Ishikawa (cell line): ENCODE measurements around the gene CCSER1.

Experiments used
- CEBPB ChIP-seq: IDR thresholded peaks from 2 replicates; pipeline ENCODE4 v1.6.1; 2012
- CREB1 ChIP-seq: IDR thresholded peaks from 2 replicates; pipeline ENCODE4 v1.6.1; 2012; ENCODE audit warnings: low read depth
- EGR1 ChIP-seq: IDR thresholded peaks from 2 replicates; pipeline ENCODE4 v1.6.1; 2012
- EP300 ChIP-seq: IDR thresholded peaks from 2 replicates; pipeline ENCODE4 v1.6.1; 2012; ENCODE audit warnings: borderline replicate concordance
- FOXM1 ChIP-seq: IDR thresholded peaks from 2 replicates; pipeline ENCODE4 v1.6.1; 2012; ENCODE audit warnings: low read depth, borderline replicate concordance
- NFIC ChIP-seq: IDR thresholded peaks from 2 replicates; pipeline ENCODE4 v1.6.1; 2012
- RAD21 ChIP-seq: IDR thresholded peaks from 2 replicates; pipeline ENCODE4 v1.6.1; 2012; ENCODE audit warnings: low read depth
- TAF1 ChIP-seq: IDR thresholded peaks from 2 replicates; pipeline ENCODE4 v1.6.1; 2012; ENCODE audit warnings: low read depth, mild to moderate bottlenecking
- TCF12 ChIP-seq: IDR thresholded peaks from 2 replicates; pipeline ENCODE4 v1.6.1; 2012; ENCODE audit warnings: low read depth
- TEAD4 ChIP-seq: IDR thresholded peaks from 2 replicates; pipeline ENCODE4 v1.6.1; 2012
- YY1 ChIP-seq: IDR thresholded peaks from 2 replicates; pipeline ENCODE4 v1.6.1; 2012; ENCODE audit warnings: low read depth
- ZBTB7A ChIP-seq: IDR thresholded peaks from 2 replicates; pipeline ENCODE4 v1.6.1; 2012; ENCODE audit warnings: low read depth
- TF ChIP-seq, protein P1 (sequence below): IDR thresholded peaks from 2 replicates; pipeline ENCODE4 v1.6.1; 2012
- TF ChIP-seq, protein P2 (sequence below): IDR thresholded peaks from 2 replicates; pipeline ENCODE4 v1.6.1; 2012
- TF ChIP-seq, protein P3 (sequence below): IDR thresholded peaks from 2 replicates; pipeline ENCODE4 v1.6.1; 2012; ENCODE audit warnings: low read depth, mild to moderate bottlenecking

The CCSER1 gene

DNA sequence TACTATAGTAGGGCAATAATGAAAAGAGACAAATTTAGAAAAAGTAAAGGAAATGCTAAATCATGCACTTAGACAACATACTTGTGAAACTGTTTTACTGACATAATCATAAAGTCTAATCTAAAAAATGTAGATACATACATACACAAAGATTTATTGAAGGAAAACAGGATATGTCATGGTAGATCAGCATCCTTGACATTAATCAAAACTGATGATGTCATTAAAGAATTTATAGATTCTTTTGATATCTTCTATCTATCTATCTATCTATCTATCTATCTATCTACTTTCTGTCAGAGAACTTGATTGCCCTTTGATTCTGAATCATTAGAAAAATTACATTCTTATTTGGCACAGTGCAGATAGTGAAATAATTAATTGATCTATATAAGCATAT, 311.3 kb downstream of the CCSER1 start:
- TF ChIP-seq EP300 (no peak), EGR1 (no peak), TAF1 (no peak)

DNA sequence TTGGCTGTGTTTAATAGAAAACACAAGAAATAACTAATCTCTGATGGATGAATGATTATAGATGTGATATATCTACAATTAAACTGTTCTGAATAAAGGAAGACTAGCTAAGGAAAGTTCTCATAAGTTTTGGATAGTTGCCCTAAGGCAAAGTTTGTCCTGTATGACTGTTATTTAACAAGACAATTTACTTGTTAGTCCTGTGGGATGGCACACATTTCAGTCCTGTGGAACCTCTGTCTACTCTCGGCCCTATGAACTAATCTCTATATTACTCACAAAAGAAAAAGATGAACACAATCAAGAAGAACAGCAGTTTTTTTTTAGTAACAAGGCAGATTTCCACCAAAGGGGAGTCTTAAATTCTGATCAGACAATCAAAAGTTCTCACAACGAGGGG, 314.6 kb downstream of the CCSER1 start:
- TF ChIP-seq EGR1: no peak
- TF ChIP-seq RAD21: no peak
- no peak for TF ChIP-seq CEBPB
- TF ChIP-seq, protein P1, sequence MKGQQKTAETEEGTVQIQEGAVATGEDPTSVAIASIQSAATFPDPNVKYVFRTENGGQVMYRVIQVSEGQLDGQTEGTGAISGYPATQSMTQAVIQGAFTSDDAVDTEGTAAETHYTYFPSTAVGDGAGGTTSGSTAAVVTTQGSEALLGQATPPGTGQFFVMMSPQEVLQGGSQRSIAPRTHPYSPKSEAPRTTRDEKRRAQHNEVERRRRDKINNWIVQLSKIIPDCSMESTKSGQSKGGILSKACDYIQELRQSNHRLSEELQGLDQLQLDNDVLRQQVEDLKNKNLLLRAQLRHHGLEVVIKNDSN: no peak
- TF ChIP-seq NFIC: no peak
- TF ChIP-seq, protein P2, sequence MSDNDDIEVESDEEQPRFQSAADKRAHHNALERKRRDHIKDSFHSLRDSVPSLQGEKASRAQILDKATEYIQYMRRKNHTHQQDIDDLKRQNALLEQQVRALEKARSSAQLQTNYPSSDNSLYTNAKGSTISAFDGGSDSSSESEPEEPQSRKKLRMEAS: no peak
- TF ChIP-seq TEAD4: no peak
- TF ChIP-seq, protein P3, sequence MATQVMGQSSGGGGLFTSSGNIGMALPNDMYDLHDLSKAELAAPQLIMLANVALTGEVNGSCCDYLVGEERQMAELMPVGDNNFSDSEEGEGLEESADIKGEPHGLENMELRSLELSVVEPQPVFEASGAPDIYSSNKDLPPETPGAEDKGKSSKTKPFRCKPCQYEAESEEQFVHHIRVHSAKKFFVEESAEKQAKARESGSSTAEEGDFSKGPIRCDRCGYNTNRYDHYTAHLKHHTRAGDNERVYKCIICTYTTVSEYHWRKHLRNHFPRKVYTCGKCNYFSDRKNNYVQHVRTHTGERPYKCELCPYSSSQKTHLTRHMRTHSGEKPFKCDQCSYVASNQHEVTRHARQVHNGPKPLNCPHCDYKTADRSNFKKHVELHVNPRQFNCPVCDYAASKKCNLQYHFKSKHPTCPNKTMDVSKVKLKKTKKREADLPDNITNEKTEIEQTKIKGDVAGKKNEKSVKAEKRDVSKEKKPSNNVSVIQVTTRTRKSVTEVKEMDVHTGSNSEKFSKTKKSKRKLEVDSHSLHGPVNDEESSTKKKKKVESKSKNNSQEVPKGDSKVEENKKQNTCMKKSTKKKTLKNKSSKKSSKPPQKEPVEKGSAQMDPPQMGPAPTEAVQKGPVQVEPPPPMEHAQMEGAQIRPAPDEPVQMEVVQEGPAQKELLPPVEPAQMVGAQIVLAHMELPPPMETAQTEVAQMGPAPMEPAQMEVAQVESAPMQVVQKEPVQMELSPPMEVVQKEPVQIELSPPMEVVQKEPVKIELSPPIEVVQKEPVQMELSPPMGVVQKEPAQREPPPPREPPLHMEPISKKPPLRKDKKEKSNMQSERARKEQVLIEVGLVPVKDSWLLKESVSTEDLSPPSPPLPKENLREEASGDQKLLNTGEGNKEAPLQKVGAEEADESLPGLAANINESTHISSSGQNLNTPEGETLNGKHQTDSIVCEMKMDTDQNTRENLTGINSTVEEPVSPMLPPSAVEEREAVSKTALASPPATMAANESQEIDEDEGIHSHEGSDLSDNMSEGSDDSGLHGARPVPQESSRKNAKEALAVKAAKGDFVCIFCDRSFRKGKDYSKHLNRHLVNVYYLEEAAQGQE: no peak
- no peak for TF ChIP-seq TAF1
- no peak for TF ChIP-seq TCF12
- TF ChIP-seq CREB1: no peak
- TF ChIP-seq YY1: no peak
- TF ChIP-seq EP300: no peak
- no peak for TF ChIP-seq ZBTB7A

DNA sequence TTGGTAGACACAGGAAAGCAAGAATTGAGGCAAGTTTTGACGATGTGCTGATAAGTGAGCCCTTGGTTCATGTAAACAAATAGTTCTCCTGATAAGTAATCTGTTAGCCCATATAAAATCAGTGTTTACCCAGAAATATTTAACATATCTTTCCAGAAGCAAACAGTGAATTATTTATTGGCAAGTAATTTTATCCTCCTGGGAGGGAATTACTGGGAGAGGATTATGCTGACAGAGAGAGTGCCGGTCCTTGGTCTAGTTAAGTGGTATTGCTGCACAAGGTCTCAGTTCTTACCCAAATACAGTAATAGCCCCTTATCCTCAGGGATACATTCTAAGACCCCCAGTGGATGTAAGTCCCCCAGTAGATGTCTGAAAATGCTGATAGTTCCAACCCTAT, 315.4 kb downstream of the CCSER1 start:
- TF ChIP-seq TAF1: no peak

DNA sequence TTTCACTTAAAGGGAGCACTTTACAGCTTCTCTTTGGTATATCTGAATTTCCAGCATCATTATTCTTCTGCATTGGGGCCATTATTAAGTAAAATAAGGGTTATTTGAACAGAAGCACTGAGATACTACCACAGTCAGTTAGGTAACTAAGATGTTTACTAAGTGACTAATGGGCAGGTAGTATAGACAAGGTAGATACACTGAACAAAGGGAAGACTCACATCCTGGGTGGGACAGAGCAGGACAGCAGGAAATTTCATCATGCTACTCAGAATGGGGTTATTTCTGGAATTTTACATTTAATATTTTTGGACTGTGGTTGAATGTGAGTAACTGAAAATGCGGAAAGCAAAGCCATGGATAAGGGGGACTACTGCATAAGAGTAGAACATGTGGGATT, 316.0 kb downstream of the CCSER1 start:
- TF ChIP-seq, protein P3: no peak
- TF ChIP-seq TAF1: no peak
- no peak for TF ChIP-seq EGR1
- TF ChIP-seq CREB1: no peak
- no peak for TF ChIP-seq TEAD4
- TF ChIP-seq YY1: no peak
- TF ChIP-seq, protein P2: no peak
- TF ChIP-seq TCF12: no peak
- TF ChIP-seq FOXM1: no peak

DNA sequence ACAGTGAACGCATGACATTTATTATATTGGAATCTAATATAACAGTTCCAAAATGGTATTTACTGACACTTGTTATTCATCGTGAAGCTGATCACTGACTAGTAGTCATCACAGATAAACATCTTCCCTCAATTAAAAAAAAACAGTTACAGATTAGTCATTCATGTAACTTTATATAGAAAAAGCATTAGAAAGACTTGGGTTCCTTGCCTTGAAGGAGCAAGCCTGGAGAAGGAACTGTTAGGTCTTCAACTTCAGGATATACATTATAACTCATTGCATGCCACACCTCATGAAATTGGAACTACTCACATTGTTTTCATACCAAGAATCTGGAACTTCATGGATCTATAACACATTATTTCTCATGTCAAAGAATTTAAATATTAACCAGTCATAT, 317.7 kb downstream of the CCSER1 start:
- no peak for TF ChIP-seq RAD21
- TF ChIP-seq, protein P1: no peak
- no peak for TF ChIP-seq CREB1
- no peak for TF ChIP-seq EGR1
- no peak for TF ChIP-seq TCF12
- TF ChIP-seq CEBPB: no peak
- no peak for TF ChIP-seq YY1
- TF ChIP-seq TEAD4: no peak
- no peak for TF ChIP-seq EP300
- TF ChIP-seq FOXM1: no peak

DNA sequence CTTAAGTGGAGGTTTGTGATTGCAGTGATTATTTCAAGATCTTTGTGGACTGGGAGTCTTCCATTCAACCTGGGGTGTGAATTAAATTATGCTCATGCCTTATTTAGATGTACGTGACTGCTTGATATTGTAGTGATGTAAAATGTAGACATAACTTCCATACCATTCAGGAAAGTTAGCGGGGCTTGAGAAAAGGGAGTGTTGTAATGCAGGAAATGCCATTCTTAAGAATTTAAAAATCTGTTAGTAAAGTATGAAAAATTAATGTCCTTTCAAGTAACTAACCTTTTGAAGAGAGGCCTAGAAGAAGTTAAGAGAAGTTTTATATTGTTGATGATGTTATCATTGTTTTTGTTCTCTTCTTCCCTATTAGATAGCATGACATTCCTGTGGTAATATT, 318.2 kb downstream of the CCSER1 start:
- TF ChIP-seq RAD21: no peak
- no peak for TF ChIP-seq ZBTB7A
- TF ChIP-seq, protein P1: no peak
- no peak for TF ChIP-seq NFIC
- TF ChIP-seq YY1: no peak
- no peak for TF ChIP-seq CREB1
- no peak for TF ChIP-seq EGR1
- no peak for TF ChIP-seq FOXM1
- TF ChIP-seq, protein P2: no peak
- TF ChIP-seq EP300: no peak
- TF ChIP-seq TEAD4: no peak
- TF ChIP-seq TCF12: no peak
- TF ChIP-seq TAF1: no peak
- no peak for TF ChIP-seq CEBPB
- TF ChIP-seq, protein P3: no peak
